WTC11 (cell line): ENCODE data around the gene TMEM266. TPM values are rescaled to one million over a fixed set of nuclear protein-coding genes. Genes with fewer than 3 reads are reported as not detected.

Experiments used
- ATAC-seq: fragments of 200-7000 bp; cut with Tn5 transposase; 2 replicates; pipeline ENCODE4 v1.10.0; 2021; ENCODE audit warnings: mild to moderate bottlenecking, moderate library complexity
- CTCF ChIA-PET: fragments of 300-600 bp; sonication (Branson Sonifier 250); formaldehyde crosslinking; loops from one replicate; lab custom pipeline; 2021; ENCODE audit warnings: antibody characterized with exemption; lab: Charles Lee
- POLR2A ChIA-PET: fragments of 350-600 bp; sonication (Branson Sonifier 250); formaldehyde crosslinking; loops from one replicate; lab custom pipeline; 2021; ENCODE audit warnings: antibody characterized with exemption; lab: Charles Lee
- DNase-seq: peaks from one replicate; pipeline ENCODE4 v3.0.0; 2021; ENCODE audit warnings: low spot score
- H3K27ac Mint-ChIP-seq: 2 replicates; pipeline ENCODE4 v1.8.0; 2021; ENCODE audit warnings: mixed read lengths
- H3K27me3 Mint-ChIP-seq: 2 replicates; pipeline ENCODE4 v1.8.0; 2021; ENCODE audit warnings: low read depth, mild to moderate bottlenecking, moderate library complexity, mixed read lengths
- H3K36me3 Mint-ChIP-seq: 2 replicates; pipeline ENCODE4 v1.8.0; 2021; ENCODE audit warnings: mixed read lengths
- H3K4me1 Mint-ChIP-seq: 2 replicates; pipeline ENCODE4 v1.8.0; 2022; ENCODE audit warnings: mixed read lengths
- H3K4me3 Mint-ChIP-seq: 2 replicates; pipeline ENCODE4 v1.8.0; 2021; ENCODE audit warnings: mild to moderate bottlenecking, moderate library complexity, mixed read lengths
- H3K9me3 Mint-ChIP-seq: 2 replicates; pipeline ENCODE4 v1.8.0; 2021; ENCODE audit warnings: mixed read lengths
- ATF6 ChIP-seq: sonication (generic); formaldehyde crosslinking; IDR thresholded peaks from 2 replicates; pipeline ENCODE4 v1.8.1; 2023; ENCODE audit warnings: mild to moderate bottlenecking, missing genetic modification reagents
- CBFB ChIP-seq: sonication (generic); formaldehyde crosslinking; IDR thresholded peaks from 2 replicates; pipeline ENCODE4 v1.8.1; 2022; ENCODE audit warnings: mild to moderate bottlenecking, low read depth, missing genetic modification reagents
- CREB1 ChIP-seq: sonication (generic); formaldehyde crosslinking; IDR thresholded peaks from 2 replicates; pipeline ENCODE4 v1.8.0; 2023; ENCODE audit warnings: mild to moderate bottlenecking, missing genetic modification reagents
- E2F1 ChIP-seq: sonication (generic); formaldehyde crosslinking; IDR thresholded peaks from 2 replicates; pipeline ENCODE4 v1.8.0; 2022; ENCODE audit warnings: mild to moderate bottlenecking, missing genetic modification reagents
- FOXP4 ChIP-seq: sonication (generic); formaldehyde crosslinking; IDR thresholded peaks from 2 replicates; pipeline ENCODE4 v1.8.0; 2022; ENCODE audit warnings: mild to moderate bottlenecking, missing genetic modification reagents
- NFATC4 ChIP-seq: fragments of 250-450 bp; sonication (Bioruptor Pico); IDR thresholded peaks from 2 replicates; pipeline ENCODE4 v1.9.0; 2021; ENCODE audit warnings: mild to moderate bottlenecking
- RELA ChIP-seq: sonication (generic); formaldehyde crosslinking; IDR thresholded peaks from 2 replicates; pipeline ENCODE4 v1.8.1; 2022; ENCODE audit warnings: missing genetic modification reagents, mild to moderate bottlenecking, borderline replicate concordance
- SP1 ChIP-seq: sonication (generic); formaldehyde crosslinking; conservative IDR thresholded peaks from 2 replicates; pipeline ENCODE4 v1.8.1; 2022; ENCODE audit warnings: missing genetic modification reagents
- TP53 ChIP-seq: sonication (generic); formaldehyde crosslinking; IDR thresholded peaks from 2 replicates; pipeline ENCODE4 v1.8.1; 2023; ENCODE audit warnings: mild to moderate bottlenecking, missing genetic modification reagents
- USF1 ChIP-seq: sonication (generic); formaldehyde crosslinking; IDR thresholded peaks from 2 replicates; pipeline ENCODE4 v1.8.0; 2022; ENCODE audit warnings: mild to moderate bottlenecking, missing genetic modification reagents
- USF2 ChIP-seq: sonication (generic); formaldehyde crosslinking; IDR thresholded peaks from 2 replicates; pipeline ENCODE4 v1.8.1; 2023; ENCODE audit warnings: mild to moderate bottlenecking, missing genetic modification reagents, moderate library complexity
- ZBTB21 ChIP-seq: sonication (generic); formaldehyde crosslinking; IDR thresholded peaks from 2 replicates; pipeline ENCODE4 v1.8.1; 2023; ENCODE audit warnings: mild to moderate bottlenecking, missing genetic modification reagents, borderline replicate concordance
- ZBTB43 ChIP-seq: sonication (generic); formaldehyde crosslinking; IDR thresholded peaks from 2 replicates; pipeline ENCODE4 v1.8.1; 2023; ENCODE audit warnings: mild to moderate bottlenecking, missing genetic modification reagents
- ZNF121 ChIP-seq: sonication (generic); formaldehyde crosslinking; IDR thresholded peaks from 2 replicates; pipeline ENCODE4 v1.8.0; 2023; ENCODE audit warnings: missing genetic modification reagents
- ZNF219 ChIP-seq: sonication (generic); formaldehyde crosslinking; IDR thresholded peaks from 2 replicates; pipeline ENCODE4 v1.8.0; 2023; ENCODE audit warnings: missing genetic modification reagents, mild to moderate bottlenecking, borderline replicate concordance
- ZNF263 ChIP-seq: sonication (generic); formaldehyde crosslinking; IDR thresholded peaks from 2 replicates; pipeline ENCODE4 v1.8.1; 2022; ENCODE audit warnings: low read depth, mild to moderate bottlenecking, moderate library complexity, missing genetic modification reagents
- total RNA-seq: library from RNA; stranded (reverse); gene quantifications from 3 replicates; pipeline ENCODE4 v1.2.3, GENCODE V29; 2021

The TMEM266 gene
- total RNA-seq, 1 experiment from 2014 or later: 8.6 TPM

GRCh38 chr15:76180321-76180720, 120.5 kb downstream of the TMEM266 start:
- H3K4me1 Mint-ChIP-seq: peaks cover 4% of the 10 kb centered on the region; the same call in 1 of the 2 replicates
- no peak for ATAC-seq
- no peaks in the 10 kb centered on the region for H3K27me3 Mint-ChIP-seq
- CTCF ChIA-PET: no interaction called here
- no peak for TF ChIP-seq FOXP4
- no peak for TF ChIP-seq NFATC4
- TF ChIP-seq E2F1: no peak
- no peak for TF ChIP-seq USF2 (CRISPR knock-in tag)
- TF ChIP-seq ZBTB21 (CRISPR knock-in tag): no peak
- TF ChIP-seq ZNF263 (CRISPR knock-in tag): no peak
- no peak for TF ChIP-seq USF1 (CRISPR knock-in tag)
- TF ChIP-seq ATF6 (CRISPR knock-in tag): no peak
- TF ChIP-seq RELA: no peak
- no peak for TF ChIP-seq ZNF219 (CRISPR knock-in tag)
- no peak for TF ChIP-seq ZNF121 (CRISPR knock-in tag)
- TF ChIP-seq TP53: no peak
- TF ChIP-seq CREB1: no peak
- no peak for TF ChIP-seq CBFB (CRISPR knock-in tag)
- H3K36me3 Mint-ChIP-seq: no peaks in the 10 kb centered on the region
- no peak for DNase-seq
- no peak overlapping the region for H3K4me3 Mint-ChIP-seq
- H3K27ac Mint-ChIP-seq: no peak overlapping the region
- POLR2A ChIA-PET: no interaction called here
- no peaks in the 10 kb centered on the region for H3K9me3 Mint-ChIP-seq

GRCh38 chr15:76181705-76182107, 121.9 kb downstream of the TMEM266 start:
- ATAC-seq (no peak), DNase-seq (no peak)
- CTCF ChIA-PET: interaction anchor here (0.9 kb wide), 1 partner anchor 19 kb away, joined by 3 read pairs; no protein-coding TSS in a partner anchor
- H3K9me3 Mint-ChIP-seq: no peaks in the 10 kb centered on the region
- H3K36me3 Mint-ChIP-seq: no peaks in the 10 kb centered on the region
- H3K4me1 Mint-ChIP-seq: peaks cover 4% of the 10 kb centered on the region; the same call in 1 of the 2 replicates
- no peak overlapping the region for H3K4me3 Mint-ChIP-seq
- H3K27ac Mint-ChIP-seq: no peak overlapping the region
- POLR2A ChIA-PET: no interaction called here
- TF ChIP-seq USF2 (CRISPR knock-in tag): no peak
- no peak for TF ChIP-seq SP1 (CRISPR knock-in tag)
- TF ChIP-seq ZBTB43 (CRISPR knock-in tag): no peak
- H3K27me3 Mint-ChIP-seq: no peaks in the 10 kb centered on the region
